SH-SY5Y (cell line): ENCODE data around the gene MMP17.

Experiments
- GATA2 ChIP-seq: IDR thresholded peaks from 2 replicates; pipeline ENCODE4 v1.6.1; 2011; ENCODE audit warnings: mild to moderate bottlenecking, low read depth, low read length
- GATA3 ChIP-seq: IDR thresholded peaks from 2 replicates; pipeline ENCODE4 v1.6.1; 2011; ENCODE audit warnings: low read depth, mild to moderate bottlenecking, low read length, moderate library complexity

GRCh38 chr12:131800594-131801135 lies 27.5 kb upstream of the MMP17 start:
- TF ChIP-seq GATA3 (no peak), GATA2 (no peak)
